Measurements from ENCODE around the gene MAML3. TPM values are rescaled to one million over a fixed set of nuclear protein-coding genes. Genes with fewer than 3 reads are reported as not detected.
A peak's percentile ranks its signal among the peaks of the same experiment; 100 is the strongest.

The MAML3 gene
- polyA plus RNA-seq, 1 donor (not counting 4 experiments of a cell fraction or from before 2014, with no cell fraction given), result 0.68 TPM

DNA sequence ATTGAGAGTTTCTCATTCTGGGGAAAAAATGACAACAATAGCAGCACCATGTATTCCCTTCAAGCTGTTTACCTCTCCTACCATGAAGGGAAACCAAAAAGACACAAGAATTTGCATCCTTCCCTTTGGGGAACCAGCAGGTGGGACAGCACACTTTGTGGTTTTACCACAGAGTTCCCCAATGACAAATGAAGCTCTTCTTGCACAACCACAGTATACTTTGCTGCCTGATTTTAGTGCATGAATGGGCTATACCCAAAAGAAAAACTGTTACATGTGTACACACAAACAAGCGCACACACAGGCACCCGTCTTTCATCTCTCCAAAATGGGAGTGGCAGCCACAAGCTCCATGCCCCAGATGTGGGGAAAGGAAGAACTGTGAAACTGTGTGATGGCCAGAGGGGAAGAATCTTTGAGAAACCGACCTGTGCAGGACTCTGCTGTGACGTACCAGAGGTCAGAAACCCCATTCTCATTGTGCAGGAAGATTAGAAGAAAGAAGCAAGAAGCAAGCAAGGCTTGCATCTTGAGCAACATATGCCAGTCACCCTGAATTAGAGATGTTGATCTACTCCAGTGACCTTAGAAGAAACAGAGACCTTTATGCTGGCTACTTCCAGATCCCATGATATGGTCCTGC, 2.7 kb upstream of the MAML3 start:
- H3K27ac ChIP-seq (ENCODE audit: control insufficient read depth, insufficient read depth, low read length), result no peak overlapping the region
- no peak for FAIRE-seq

GRCh38 chr4:140154572-140154891, 548 bp upstream of the MAML3 start:
- Histone ChIP-seq H3K27ac (ENCODE audit: control insufficient read depth, insufficient read depth, low read length) (no peak overlapping the region), H3K9ac (ENCODE audit: control insufficient read depth, extremely low read depth, insufficient read depth, low read length) (peak overlapping the region; percentile 75), H4K20me1 (ENCODE audit: control insufficient read depth, extremely low read depth, insufficient read depth, low read length) (no peaks in the 10 kb centered on the region), H2AFZ (ENCODE audit: control insufficient read depth, low read length) (peak overlapping the region; percentile 86), H3K36me3 (ENCODE audit: control insufficient read depth in 2 of 2, extremely low read depth in 1 of 2, insufficient read depth in 2 of 2, low read length in 2 of 2) (no peaks in the 10 kb centered on the region), H3K4me1 (ENCODE audit: control insufficient read depth, extremely low read depth, insufficient read depth, low read length) (peaks cover 8% of the 10 kb centered on the region), H3K4me2 (ENCODE audit: control insufficient read depth, extremely low read depth, insufficient read depth, low read depth, low read length) (peak overlapping the region; percentile 81), H3K4me3 (ENCODE audit: control insufficient read depth in 2 of 3, extremely low read depth in 1 of 3, insufficient read depth in 2 of 3, low read depth in 1 of 3, low read length in 3 of 3) (peak overlapping the region; percentile 81 to 96 (median 93)), H3K9me1 (ENCODE audit: control insufficient read depth, extremely low read depth, insufficient read depth, low read length) (no peaks in the 10 kb centered on the region), H3K27me3 (ENCODE audit: control insufficient read depth, extremely low read depth, insufficient read depth, low read length) (peaks cover 5% of the 10 kb centered on the region), H3K9me3 (ENCODE audit: control insufficient read depth, low read depth, low read length) (no peaks in the 10 kb centered on the region), H3K79me2 (ENCODE audit: control insufficient read depth, insufficient read depth, low read length) (no peaks in the 10 kb centered on the region)
- dilution Hi-C loops (cut with MboI; ENCODE audit: extremely low pct_ligation_motif_present, low sequenced_read_pairs), result no loop called here
- TF ChIP-seq CTCF (optimal IDR thresholded peaks at IDR 0.05 in 1 of 3, IDR thresholded peaks at IDR 0.05 in 1 of 3, conservative IDR thresholded peaks at IDR 0.05 in 1 of 3; ENCODE audit: extremely low read depth in 1 of 3, insufficient read depth in 2 of 3, low read length in 3 of 3), result no peak
- no peak for TF ChIP-seq EZH2 (IDR thresholded peaks at IDR 0.05; ENCODE audit: low read length)
- DNase-seq (ENCODE audit: low read depth, low spot score) (no peak), FAIRE-seq (no peak)

More for the DNA sequence above, 2.7 kb upstream of the MAML3 start:
- no peak for DNase-seq (ENCODE audit: low read depth, low spot score)
- Histone ChIP-seq H3K9ac (ENCODE audit: control insufficient read depth, extremely low read depth, insufficient read depth, low read length) (no peak overlapping the region), H3K4me2 (ENCODE audit: control insufficient read depth, extremely low read depth, insufficient read depth, low read depth, low read length) (no peak overlapping the region), H3K27me3 (ENCODE audit: control insufficient read depth, extremely low read depth, insufficient read depth, low read length) (peaks cover 5% of the 10 kb centered on the region), H3K4me3 (ENCODE audit: control insufficient read depth in 2 of 3, extremely low read depth in 1 of 3, insufficient read depth in 2 of 3, low read depth in 1 of 3, low read length in 3 of 3) (no peak overlapping the region), H3K9me3 (ENCODE audit: control insufficient read depth, low read depth, low read length) (no peaks in the 10 kb centered on the region), H3K36me3 (ENCODE audit: control insufficient read depth in 2 of 2, extremely low read depth in 1 of 2, insufficient read depth in 2 of 2, low read length in 2 of 2) (no peaks in the 10 kb centered on the region), H4K20me1 (ENCODE audit: control insufficient read depth, extremely low read depth, insufficient read depth, low read length) (no peaks in the 10 kb centered on the region), H2AFZ (ENCODE audit: control insufficient read depth, low read length) (no peak overlapping the region), H3K9me1 (ENCODE audit: control insufficient read depth, extremely low read depth, insufficient read depth, low read length) (no peaks in the 10 kb centered on the region), H3K4me1 (ENCODE audit: control insufficient read depth, extremely low read depth, insufficient read depth, low read length) (peaks cover 8% of the 10 kb centered on the region), H3K79me2 (ENCODE audit: control insufficient read depth, insufficient read depth, low read length) (no peaks in the 10 kb centered on the region)
- no peak for TF ChIP-seq CTCF (optimal IDR thresholded peaks at IDR 0.05 in 1 of 3, IDR thresholded peaks at IDR 0.05 in 1 of 3, conservative IDR thresholded peaks at IDR 0.05 in 1 of 3; ENCODE audit: extremely low read depth in 1 of 3, insufficient read depth in 2 of 3, low read length in 3 of 3)
- TF ChIP-seq EZH2 (IDR thresholded peaks at IDR 0.05; ENCODE audit: low read length), result no peak
- dilution Hi-C loops (cut with MboI; ENCODE audit: extremely low pct_ligation_motif_present, low sequenced_read_pairs), result no loop called here
